Esophagus squamous epithelium (tissue), 4 donors: ENCODE results near the gene TPCN2.

Experiments
- CTCF ChIP-seq, 6 experiments: fragments of 450-650 bp in 4 of 6; fragments of 200-600 bp in 2 of 6; sonication (generic) in 2 of 6; IDR thresholded peaks; one replicate each; pipeline ENCODE4 v1.5.1; 2016 to 2019; ENCODE audit warnings: antibody characterized with exemption in 6 of 6, mild to moderate bottlenecking in 4 of 6, moderate library complexity in 4 of 6
- POLR2A ChIP-seq, 4 donors: fragments of 450-650 bp; IDR thresholded peaks; one replicate each; pipeline ENCODE4 v1.6.1; 2017; ENCODE audit warnings: antibody characterized with exemption in 4 of 4, mild to moderate bottlenecking in 4 of 4, moderate library complexity in 3 of 4

GRCh38 chr11:69106031-69106811 lies 57.5 kb downstream of the TPCN2 start:
- no peak for TF ChIP-seq CTCF (IDR thresholded peaks at IDR 0.05)
- TF ChIP-seq POLR2A (IDR thresholded peaks at IDR 0.05): no peak
